T-helper 17 cell (primary cell): ENCODE measurements around the gene ABLIM2. TPM values are rescaled to one million over a fixed set of nuclear protein-coding genes. Genes with fewer than 3 reads are reported as not detected.

ENCODE experiments used
- ATAC-seq: fragments of 150-1000 bp; cut with Tn5 transposase; 2 replicates; pipeline ENCODE4 v1.10.0; 2021; ENCODE audit warnings: mild to moderate bottlenecking, moderate library complexity
- DNase-seq, 3 donors: peaks; one replicate each; pipeline versions ENCODE4 v3.0.0 to v3.0.0-alpha.2; 2020 to 2021
- H3K9me3 ChIP-seq: one replicate; pipeline ENCODE4 v1.7.0; 2013; ENCODE audit warnings: low read length, mild to moderate bottlenecking; ENCODE audit not compliant: control insufficient read depth, poor library complexity, severe bottlenecking
- H3K27ac Mint-ChIP-seq: one replicate; pipeline ENCODE4 v1.8.0; 2022; ENCODE audit warnings: mild to moderate bottlenecking, moderate library complexity, mixed read lengths
- H3K27me3 Mint-ChIP-seq: one replicate; pipeline ENCODE4 v1.8.0; 2022; ENCODE audit warnings: mixed read lengths
- H3K36me3 Mint-ChIP-seq: one replicate; pipeline ENCODE4 v1.8.0; 2022; ENCODE audit warnings: low read depth, mixed read lengths
- H3K4me1 Mint-ChIP-seq: one replicate; pipeline ENCODE4 v1.8.0; 2022; ENCODE audit warnings: mild to moderate bottlenecking, mixed read lengths
- H3K4me3 Mint-ChIP-seq: one replicate; pipeline ENCODE4 v1.8.0; 2022; ENCODE audit warnings: mild to moderate bottlenecking, moderate library complexity, mixed read lengths
- total RNA-seq, 4 donors: library from RNA in 2 of 4; stranded (reverse) in 2 of 4; gene quantifications; one replicate each; pipeline ENCODE4 v1.2.3 and lab custom pipeline; 2022 to 2026

ABLIM2 gene
- total RNA-seq, 2 donors from 2014 or later = 4.1 to 4.3 TPM

DNA sequence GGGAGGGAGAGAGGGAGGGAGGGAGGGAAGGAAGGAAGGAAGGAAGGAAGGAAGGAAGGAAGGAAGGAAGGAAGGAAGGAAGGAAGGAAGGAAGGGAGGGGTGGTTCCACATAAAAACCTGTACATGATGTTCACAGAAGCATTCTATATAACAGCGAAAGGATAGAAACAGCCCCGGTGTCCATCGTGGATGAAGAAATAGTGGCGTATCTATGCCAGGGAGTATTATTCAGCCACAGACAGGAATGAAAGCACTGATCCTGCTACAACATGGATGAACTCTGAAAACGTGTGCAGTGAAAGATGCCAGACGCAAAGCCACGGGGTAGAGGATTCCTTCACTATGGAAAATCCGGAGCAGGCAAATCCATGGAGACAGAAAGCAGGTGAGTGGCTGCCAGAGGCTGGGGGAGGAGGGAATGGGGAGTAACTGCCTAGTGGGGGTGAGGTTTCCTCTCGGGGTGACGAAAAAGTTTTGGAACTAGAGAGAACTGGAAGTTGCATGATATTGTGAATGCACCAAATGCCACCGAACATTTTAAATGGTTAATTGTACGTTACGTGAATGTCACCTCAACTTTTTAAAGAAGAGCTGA is 92.2 kb downstream of the ABLIM2 start:
- Mint-ChIP-seq H3K4me1 (no peaks in the 10 kb centered on the region), H3K36me3 (peaks cover 2% of the 10 kb centered on the region), H3K4me3 (no peak overlapping the region), H3K27ac (no peak overlapping the region), H3K27me3 (no peaks in the 10 kb centered on the region)
- ATAC-seq (no peak), DNase-seq (no peak)
- peaks cover 9% of the 10 kb centered on the region for H3K9me3 ChIP-seq

DNA sequence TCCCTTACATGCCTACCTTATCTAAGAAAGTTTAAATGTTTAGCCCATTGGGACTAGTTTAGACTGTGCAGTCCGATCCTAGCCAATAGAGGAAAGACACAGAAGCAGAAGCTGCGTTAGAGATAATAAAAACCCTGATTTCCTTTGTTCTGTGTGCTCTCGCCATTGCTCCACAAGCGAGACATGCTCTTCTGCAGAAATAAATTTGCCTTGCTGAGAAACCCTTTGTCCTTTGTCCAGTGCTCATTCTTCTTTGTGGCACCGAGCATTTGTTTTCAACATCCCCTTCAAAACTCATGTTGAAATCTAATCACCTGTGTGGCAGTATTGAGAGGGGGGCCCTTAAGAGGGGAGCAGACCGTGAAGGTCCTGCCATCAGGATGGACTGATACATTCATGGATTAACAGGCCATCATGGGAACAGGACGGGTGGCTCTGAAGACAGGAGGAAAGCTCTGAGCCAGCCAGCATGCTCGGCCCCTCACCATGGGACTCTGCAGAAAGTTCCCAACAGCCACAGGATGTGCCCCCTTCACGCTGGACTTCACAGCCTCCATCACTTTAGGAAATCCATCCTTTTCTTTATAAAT is 94.5 kb downstream of the ABLIM2 start:
- ATAC-seq (no peak), DNase-seq (no peak)
- Mint-ChIP-seq H3K27me3 (no peaks in the 10 kb centered on the region), H3K4me1 (no peaks in the 10 kb centered on the region), H3K27ac (no peak overlapping the region), H3K36me3 (peaks cover 2% of the 10 kb centered on the region), H3K4me3 (no peak overlapping the region)
- peaks cover 9% of the 10 kb centered on the region for H3K9me3 ChIP-seq

DNA sequence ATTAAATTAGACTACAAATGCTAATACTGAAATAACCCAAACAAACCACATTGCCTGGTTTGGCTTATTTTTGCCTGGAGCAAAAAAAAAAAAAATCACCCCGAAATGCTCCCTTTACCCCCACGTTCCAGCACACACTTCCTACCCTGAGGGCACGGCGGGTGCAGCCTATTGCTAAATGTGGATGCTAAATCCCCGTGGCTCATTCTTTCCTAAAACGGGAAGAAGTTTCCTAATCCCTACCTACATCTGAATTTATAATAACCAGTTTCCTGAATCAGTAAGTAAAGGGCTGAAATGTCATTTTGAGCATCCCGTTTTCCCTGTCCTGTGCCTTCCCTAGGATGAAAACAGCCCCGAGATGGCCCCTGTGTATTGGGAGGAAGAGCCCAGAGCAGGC is 97.0 kb downstream of the ABLIM2 start:
- no peak for ATAC-seq
- Mint-ChIP-seq H3K36me3 (peaks cover 4% of the 10 kb centered on the region), H3K4me1 (no peaks in the 10 kb centered on the region), H3K27me3 (no peaks in the 10 kb centered on the region), H3K27ac (no peak overlapping the region), H3K4me3 (no peak overlapping the region)
- peaks cover 9% of the 10 kb centered on the region for H3K9me3 ChIP-seq
- DNase-seq = no peak

DNA sequence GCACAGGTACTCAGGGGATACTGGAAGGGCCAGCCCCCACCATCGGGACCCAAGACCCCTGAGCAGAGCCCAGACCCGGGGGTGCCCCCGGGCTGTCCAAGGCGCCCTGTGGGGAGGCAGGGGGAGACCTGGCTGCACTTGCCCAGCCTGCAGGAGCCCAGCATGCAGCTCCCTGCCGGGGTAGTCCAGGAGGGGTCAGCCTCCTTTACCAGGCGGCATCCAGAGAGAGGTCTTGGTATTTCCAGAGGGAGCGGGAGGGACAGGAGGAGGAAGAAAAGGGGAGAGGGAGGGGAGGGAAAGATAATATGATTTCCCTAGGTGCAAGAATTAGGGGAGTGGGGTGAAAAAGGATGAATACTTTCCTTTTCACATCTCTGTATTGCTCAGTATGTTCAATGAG is 97.5 kb downstream of the ABLIM2 start:
- Mint-ChIP-seq H3K27me3 (no peaks in the 10 kb centered on the region), H3K4me3 (no peak overlapping the region), H3K36me3 (peaks cover 4% of the 10 kb centered on the region), H3K27ac (no peak overlapping the region), H3K4me1 (no peaks in the 10 kb centered on the region)
- no peak for ATAC-seq
- DNase-seq = no peak
- peaks cover 9% of the 10 kb centered on the region for H3K9me3 ChIP-seq

DNA sequence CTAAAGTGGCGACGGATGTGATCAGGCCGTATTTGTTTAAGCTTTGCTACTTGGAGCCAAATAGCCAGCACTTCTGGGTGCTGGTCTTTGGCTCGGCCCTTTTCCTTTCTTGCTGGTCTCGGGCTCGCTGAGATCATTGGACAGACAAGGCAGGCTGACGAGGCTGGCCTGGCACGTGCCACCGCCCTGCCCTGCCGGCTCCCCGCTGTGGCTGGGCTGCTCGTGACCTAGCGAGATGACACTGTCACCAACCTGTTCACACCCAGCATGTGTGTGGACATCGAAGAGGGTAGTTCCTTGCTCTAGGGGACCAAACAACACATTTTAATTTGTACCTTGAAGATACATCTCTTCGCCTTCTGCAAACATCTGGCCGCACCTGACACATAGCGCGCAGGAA is 98.0 kb downstream of the ABLIM2 start:
- Mint-ChIP-seq H3K4me1 (no peaks in the 10 kb centered on the region), H3K27ac (no peak overlapping the region), H3K36me3 (peaks cover 4% of the 10 kb centered on the region), H3K4me3 (no peak overlapping the region), H3K27me3 (no peaks in the 10 kb centered on the region)
- ATAC-seq = no peak
- no peak for DNase-seq
- H3K9me3 ChIP-seq = peaks cover 9% of the 10 kb centered on the region

DNA sequence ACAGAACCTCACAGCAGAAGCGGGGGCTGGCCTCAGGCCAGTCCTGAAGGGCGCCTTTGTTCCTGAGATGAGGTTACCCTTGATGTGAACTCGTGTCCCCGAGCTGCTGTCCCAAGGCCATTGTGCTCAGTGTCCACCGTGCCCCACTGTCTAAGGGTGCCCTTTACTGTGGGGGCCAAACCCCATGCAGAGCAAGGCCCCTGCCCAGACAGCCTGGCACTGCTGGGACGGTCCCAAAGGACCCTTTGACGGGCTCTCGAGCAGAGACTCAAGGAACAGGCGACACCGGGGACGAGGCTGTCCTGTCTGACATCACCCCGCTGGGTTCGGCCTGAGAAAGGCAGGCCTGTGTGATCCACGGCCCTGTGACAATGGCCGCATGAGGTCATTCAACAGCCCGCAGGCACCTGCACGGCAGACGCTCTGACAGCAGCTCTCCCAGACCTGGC is 100.6 kb downstream of the ABLIM2 start:
- H3K4me1 Mint-ChIP-seq = no peaks in the 10 kb centered on the region
- H3K27me3 Mint-ChIP-seq = no peaks in the 10 kb centered on the region
- H3K9me3 ChIP-seq = no peaks in the 10 kb centered on the region
- DNase-seq (no peak), ATAC-seq (no peak)
- H3K4me3 Mint-ChIP-seq = no peak overlapping the region
- peaks cover 9% of the 10 kb centered on the region for H3K36me3 Mint-ChIP-seq
- H3K27ac Mint-ChIP-seq = no peak overlapping the region

DNA sequence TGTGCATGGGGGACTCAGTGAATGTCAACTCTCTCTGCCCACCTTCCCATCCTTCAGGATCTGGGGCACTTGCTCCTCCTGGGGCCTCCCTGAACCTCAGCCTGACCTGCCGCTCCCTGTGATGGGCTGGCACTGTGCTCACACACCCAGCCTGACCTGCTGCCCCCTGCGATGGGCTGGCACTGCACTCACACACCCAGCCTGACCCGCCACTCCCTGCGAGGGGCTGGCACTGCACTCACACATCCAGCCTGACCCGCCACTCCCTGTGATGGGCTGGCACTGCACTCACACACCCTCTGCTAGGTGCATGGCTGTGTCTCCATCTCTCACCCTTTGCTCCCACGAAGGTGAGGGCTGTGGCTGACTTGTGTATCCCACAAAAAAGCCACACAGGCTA is 103.4 kb downstream of the ABLIM2 start:
- no peaks in the 10 kb centered on the region for H3K4me1 Mint-ChIP-seq
- peaks cover 9% of the 10 kb centered on the region for H3K36me3 Mint-ChIP-seq
- DNase-seq = no peak
- ATAC-seq = no peak
- H3K27ac Mint-ChIP-seq = no peak overlapping the region
- H3K4me3 Mint-ChIP-seq = no peak overlapping the region
- no peaks in the 10 kb centered on the region for H3K9me3 ChIP-seq
- peaks cover 3% of the 10 kb centered on the region for H3K27me3 Mint-ChIP-seq

DNA sequence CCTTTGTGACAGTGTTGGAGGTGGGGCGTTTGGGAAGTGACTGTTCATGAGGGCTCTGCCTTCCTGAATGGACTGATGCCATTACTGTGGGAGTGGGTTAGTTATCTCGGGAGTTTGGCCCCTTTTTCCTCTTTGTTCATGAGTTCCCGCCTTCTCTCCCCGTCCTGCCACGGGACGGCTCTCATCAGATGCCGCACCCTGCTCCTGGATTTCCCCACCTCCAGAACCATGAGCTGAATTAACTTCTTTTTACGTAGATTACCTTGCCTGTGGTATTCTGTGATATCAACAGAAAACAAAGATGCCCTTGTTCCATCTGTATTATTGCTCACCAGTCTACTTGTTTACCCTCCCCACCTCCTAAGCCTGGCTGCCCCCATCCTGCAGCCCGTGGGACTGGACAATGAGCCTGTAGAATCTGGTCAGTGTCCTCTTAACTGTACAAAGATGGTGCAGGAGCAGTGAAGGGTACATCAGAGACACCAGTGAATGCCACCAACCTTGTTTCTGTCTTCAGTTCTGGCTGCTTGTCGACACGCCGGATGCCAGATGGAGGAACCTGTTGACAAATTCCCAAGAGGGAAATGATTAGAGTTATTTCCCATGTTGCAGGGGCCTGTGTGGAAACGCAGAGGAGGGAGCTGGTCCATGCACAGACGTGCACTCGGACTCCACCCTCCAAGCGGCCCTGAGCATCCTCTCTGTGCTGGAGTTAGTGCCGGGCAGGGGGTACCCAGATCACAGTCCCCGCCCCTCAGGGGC is 104.7 kb downstream of the ABLIM2 start:
- peaks cover 9% of the 10 kb centered on the region for H3K36me3 Mint-ChIP-seq
- H3K27me3 Mint-ChIP-seq = peaks cover 8% of the 10 kb centered on the region
- H3K27ac Mint-ChIP-seq = no peak overlapping the region
- DNase-seq = no peak
- no peaks in the 10 kb centered on the region for H3K4me1 Mint-ChIP-seq
- no peaks in the 10 kb centered on the region for H3K9me3 ChIP-seq
- ATAC-seq = no peak
- no peak overlapping the region for H3K4me3 Mint-ChIP-seq

DNA sequence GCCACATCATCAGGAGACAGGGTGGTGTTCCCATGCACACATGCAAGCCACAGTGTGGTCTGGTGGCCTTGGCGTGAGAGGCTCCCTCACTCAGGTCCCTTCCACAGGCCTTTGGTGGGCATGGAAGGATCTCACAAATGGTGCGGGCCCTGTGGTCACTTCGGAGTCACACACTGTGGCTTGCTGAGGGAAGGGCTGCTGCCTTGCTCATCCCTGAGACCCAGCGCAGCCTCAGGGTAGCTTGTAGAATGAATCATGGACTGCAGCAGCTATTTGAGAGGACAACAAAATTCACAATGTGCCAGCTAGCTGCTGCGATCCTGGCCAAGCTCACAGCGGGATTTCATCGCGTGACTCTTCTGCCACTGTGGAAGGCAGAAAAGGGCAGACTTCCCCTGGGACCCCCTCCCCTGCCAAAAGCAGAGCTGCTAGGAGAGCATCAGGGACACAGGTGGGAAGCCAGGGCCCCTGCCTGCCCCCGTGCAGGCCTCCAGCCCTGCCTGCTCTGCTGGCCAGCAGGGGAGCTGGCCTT is 106.4 kb downstream of the ABLIM2 start:
- H3K27me3 Mint-ChIP-seq = peaks cover 8% of the 10 kb centered on the region
- no peaks in the 10 kb centered on the region for H3K9me3 ChIP-seq
- peaks cover 8% of the 10 kb centered on the region for H3K36me3 Mint-ChIP-seq
- peak overlapping the region; percentile 2 for H3K27ac Mint-ChIP-seq
- H3K4me1 Mint-ChIP-seq = no peaks in the 10 kb centered on the region
- DNase-seq = no peak
- ATAC-seq = no peak
- no peak overlapping the region for H3K4me3 Mint-ChIP-seq

DNA sequence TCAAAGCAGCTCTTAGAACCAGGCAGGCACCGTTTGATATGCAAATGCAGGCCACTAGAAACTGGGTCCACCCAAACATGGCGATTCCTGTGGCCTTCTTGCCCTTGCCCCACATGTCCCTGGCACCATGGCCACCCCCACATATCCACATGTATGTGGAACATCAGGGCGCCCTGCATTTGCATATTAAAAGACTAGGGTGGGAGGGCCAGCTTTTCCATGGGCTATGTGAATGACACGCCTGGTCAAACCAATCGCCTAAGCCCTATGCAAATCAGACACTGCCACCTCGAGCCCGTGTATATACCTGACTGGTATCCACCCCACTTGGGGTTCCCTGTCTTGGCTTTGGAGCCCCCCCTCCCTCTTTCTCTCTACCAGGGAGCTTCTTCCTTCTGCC is 107.0 kb downstream of the ABLIM2 start:
- Mint-ChIP-seq H3K27ac (peak overlapping the region; percentile 2), H3K4me3 (no peak overlapping the region), H3K27me3 (peaks cover 8% of the 10 kb centered on the region), H3K36me3 (peaks cover 7% of the 10 kb centered on the region), H3K4me1 (no peaks in the 10 kb centered on the region)
- no peak for ATAC-seq
- H3K9me3 ChIP-seq = no peaks in the 10 kb centered on the region
- DNase-seq = no peak

DNA sequence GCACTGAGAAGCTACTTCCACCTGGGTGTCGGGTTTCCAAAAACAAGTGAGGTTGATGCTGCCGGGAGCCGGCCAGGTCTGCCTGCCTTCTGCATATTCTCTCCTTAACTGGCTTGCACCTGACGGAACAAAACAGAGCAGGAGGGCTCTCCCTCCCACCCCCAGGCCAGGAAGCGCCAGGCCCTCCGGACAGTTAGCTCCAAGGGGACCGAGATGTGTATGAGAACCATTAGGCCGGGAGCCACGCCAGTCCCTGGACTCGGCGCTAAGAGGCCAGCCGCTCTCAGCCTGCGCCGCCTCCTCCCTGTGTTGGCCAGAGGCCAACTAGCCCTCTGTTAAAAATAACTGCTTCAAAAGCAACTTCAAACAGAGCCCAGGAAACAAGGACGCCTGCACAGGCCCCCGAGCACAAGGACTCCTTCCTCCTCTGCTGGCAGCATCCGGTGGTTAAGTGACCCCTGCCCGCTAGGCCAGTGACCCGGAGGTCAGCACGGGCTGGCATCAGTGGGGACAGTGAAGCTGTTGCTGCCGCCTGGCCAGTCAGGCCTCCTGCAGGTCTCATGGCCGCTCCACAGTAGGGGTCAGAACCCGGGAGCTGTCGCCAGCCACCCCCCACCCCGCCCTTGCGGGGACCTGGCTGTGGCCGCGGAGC is 107.9 kb downstream of the ABLIM2 start:
- ATAC-seq (no peak), DNase-seq (no peak)
- H3K27ac Mint-ChIP-seq = no peak overlapping the region
- H3K36me3 Mint-ChIP-seq = peaks cover 7% of the 10 kb centered on the region
- peaks cover 5% of the 10 kb centered on the region for H3K4me1 Mint-ChIP-seq
- H3K4me3 Mint-ChIP-seq = no peak overlapping the region
- peaks cover 8% of the 10 kb centered on the region for H3K27me3 Mint-ChIP-seq
- H3K9me3 ChIP-seq = no peaks in the 10 kb centered on the region

DNA sequence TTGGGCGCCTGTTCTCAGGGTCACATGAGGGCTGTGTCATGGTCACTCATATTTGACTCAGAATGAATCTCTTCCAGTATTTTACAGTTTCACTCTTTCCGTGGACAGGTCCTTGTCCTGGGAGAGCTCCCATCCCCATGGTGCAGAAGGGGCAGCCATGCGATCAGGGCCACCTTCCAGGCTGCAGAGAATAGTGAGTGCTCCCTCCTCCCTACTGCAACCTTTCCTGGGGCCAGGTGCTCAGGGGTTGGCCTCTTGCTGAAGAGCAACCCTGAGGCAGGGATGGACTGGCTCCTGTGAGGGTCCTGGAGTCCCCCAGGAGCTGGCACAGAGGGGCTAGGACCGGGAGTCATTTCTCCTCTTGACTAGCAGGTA is 108.4 kb downstream of the ABLIM2 start:
- Mint-ChIP-seq H3K27me3 (peaks cover 8% of the 10 kb centered on the region), H3K36me3 (peaks cover 5% of the 10 kb centered on the region), H3K4me3 (no peak overlapping the region), H3K27ac (no peak overlapping the region), H3K4me1 (peaks cover 5% of the 10 kb centered on the region)
- DNase-seq (no peak), ATAC-seq (no peak)
- no peaks in the 10 kb centered on the region for H3K9me3 ChIP-seq
